Fibroblast of the conjunctiva (primary cell): ENCODE measurements around the gene GRIP2.
A peak's percentile ranks its signal among the peaks of the same experiment; 100 is the strongest.

Experiments
- DNase-seq: peaks from one replicate; pipeline ENCODE4 v3.0.0-alpha.2; 2010; ENCODE audit warnings: low read depth

Gene GRIP2

DNA sequence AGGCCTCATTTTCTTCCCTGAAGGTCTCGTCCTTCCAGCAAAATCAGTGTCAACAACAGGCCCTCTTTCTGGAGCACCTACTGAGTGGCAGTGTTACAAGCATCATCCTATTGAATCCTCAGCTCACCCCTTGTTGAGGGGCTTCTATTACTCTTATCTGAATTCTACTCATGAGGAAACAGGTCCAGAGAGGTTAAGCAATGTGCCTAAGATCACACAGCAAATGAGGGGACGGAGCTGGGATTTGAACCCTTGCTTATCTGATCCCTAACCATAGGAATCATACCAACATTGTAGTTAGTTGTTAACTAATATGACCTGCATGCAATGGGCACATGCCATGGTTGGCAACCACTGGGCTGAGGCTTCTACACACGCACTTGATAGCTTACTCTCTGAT, 74.7 kb downstream of the GRIP2 start:
- no peak for DNase-seq

- DNase-seq, result no peak
These were observed 75.6 kb downstream of the GRIP2 start for GRCh38 chr3:14464521-14464920.

DNA sequence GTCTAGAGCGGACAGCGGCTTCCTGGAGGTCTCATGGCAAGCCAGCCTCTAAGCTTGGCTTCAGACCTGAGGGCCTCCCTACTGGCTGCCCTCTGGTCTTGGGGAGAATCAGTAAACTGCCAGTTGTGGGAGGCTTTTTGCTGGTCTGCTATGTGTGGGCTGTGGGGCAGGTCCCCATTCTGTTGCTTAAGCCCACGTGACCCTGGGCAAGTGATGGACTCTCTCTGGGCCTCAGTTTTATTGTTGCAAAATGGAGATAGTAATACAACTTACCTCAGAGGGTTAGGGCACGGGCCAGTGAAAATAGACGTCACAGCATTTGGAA, 76.0 kb downstream of the GRIP2 start:
- DNase-seq, result no peak

DNA sequence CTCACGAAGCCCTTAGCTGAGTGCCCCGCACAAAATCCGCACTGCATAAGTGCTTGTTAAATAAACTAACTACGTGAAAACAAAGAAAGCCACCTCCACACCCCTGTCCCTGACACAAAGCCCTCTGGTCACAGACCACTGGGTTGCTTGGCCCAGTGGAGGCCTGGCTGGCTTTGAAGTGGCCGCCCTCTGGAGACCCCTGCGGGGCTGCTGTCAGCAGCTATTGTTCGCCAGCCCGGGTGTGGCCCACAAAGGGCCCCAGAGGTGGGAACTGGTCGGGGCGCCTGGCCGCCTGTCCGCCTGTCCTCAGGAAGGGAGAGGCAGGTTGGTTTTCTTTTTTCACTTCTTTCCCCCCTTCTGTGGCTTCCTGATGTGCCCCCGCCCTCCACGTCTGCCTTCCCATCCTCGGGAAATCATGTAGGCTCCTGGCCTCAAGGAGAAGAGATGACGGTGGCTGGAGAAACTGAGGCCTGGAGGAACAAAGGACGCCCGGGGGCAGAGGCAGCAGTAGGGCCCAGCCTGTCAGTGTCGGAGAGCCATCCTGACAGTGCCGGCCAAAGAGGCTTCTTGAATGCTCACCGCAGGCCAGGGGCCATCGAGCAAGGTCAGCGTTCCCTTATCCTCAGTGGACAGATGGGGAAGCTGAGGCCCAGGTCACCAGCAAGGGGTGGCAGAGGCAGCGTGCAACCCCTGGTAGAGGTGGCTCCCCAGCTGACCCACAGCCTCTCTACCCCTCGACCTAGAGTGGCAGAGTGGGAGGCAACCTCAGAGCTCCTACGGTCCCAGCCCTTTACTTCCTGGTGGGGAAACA, 76.6 kb downstream of the GRIP2 start:
- DNase-seq, result no peak

- DNase-seq, result no peak
These were observed 77.4 kb downstream of the GRIP2 start for GRCh38 chr3:14462738-14463137.

- DNase-seq, result peak; percentile 44
These were observed 78.3 kb downstream of the GRIP2 start for GRCh38 chr3:14461748-14462324.

GRCh38 chr3:14461006-14461747, 79.0 kb downstream of the GRIP2 start:
- DNase-seq, result no peak

GRCh38 chr3:14460342-14461005, 79.7 kb downstream of the GRIP2 start:
- DNase-seq, result peak; percentile 94

DNA sequence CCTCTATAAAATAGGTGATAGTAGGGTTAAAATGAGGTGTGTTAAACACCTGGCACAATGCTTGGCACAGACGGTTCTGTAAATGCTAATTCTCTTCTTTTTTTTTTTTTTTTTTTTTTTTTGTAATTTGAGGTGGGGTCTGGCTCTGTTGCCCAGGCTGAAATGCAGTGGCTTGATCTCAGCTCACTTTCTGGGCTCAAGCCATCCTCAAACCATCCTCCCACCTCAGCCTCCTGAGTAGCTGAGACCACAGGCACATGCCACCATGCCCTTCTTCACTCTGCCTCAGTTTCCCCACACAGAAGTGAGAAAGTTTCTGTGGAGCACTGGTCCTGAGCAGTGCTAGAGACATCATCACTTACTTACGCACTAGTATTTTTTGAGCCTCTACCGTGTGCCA, 80.4 kb downstream of the GRIP2 start:
- DNase-seq, result no peak

DNA sequence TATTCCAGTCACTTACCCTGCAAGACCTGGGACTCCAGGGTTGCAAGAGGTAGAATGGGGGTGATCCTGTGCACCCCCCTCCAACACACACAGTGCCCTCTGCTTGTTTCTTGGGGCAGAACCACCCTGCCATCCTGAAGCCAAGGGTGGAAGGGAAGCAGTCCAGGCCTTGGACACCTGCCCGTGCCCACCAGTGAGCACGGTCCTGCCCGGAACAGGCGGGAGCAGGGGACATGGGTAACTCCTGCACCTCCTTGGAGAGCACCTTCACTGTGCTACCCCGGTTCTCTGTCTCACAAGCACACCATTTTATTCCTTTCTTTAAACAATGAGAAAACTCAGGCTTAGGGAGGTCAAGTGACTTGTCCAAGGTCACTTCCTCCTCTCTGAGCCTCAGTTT, 80.8 kb downstream of the GRIP2 start:
- no peak for DNase-seq

- no peak for DNase-seq
These were observed 81.5 kb downstream of the GRIP2 start for GRCh38 chr3:14458434-14459275.

GRCh38 chr3:14457999-14458398, 82.1 kb downstream of the GRIP2 start:
- DNase-seq, result no peak

- no peak for DNase-seq
These were observed 82.7 kb downstream of the GRIP2 start for GRCh38 chr3:14457481-14457880.

- DNase-seq, result no peak
These were observed 83.3 kb downstream of the GRIP2 start for GRCh38 chr3:14456794-14457193.

- no peak for DNase-seq
These were observed 84.4 kb downstream of the GRIP2 start for GRCh38 chr3:14455571-14456317.

DNA sequence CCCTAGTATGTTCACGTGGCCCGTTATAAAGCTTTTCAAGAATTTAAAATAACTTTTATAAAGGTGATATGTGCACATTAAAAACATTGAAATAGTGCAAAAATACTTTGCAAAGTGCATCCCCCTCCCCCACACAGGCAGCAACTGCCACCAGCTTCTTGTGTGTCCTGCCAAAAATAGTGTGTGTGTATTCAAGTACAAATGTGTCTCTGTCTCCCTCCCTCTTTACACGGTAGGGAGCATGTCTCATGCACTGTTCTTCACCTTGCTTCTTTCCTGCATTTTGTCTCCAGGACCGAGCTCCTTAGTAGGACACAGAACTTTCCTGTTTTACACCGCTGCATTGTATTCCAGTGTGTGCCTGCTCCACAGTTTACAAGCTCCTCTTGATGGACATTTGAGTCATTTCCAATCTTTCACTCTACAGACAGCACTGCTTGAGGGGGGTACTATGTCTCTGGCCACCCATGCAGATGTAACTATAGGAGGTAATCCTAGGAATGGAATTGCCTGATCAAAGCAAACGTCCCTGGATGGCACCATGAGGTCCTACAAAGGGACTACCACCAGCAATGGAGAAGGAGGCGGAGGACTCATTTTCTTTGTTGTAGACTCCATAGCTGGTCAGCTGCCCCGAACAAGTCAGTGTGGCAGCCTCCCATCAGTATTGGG, 85.4 kb downstream of the GRIP2 start:
- DNase-seq, result no peak

- no peak for DNase-seq
These were observed 86.1 kb downstream of the GRIP2 start for GRCh38 chr3:14453876-14454638.

GRCh38 chr3:14452740-14453710, 87.1 kb downstream of the GRIP2 start:
- DNase-seq, result peak; percentile 98
